ENCODE data around the gene RBM20. TPM values are rescaled to one million over a fixed set of nuclear protein-coding genes. Genes with fewer than 3 reads are reported as not detected.

The RBM20 gene
- total and polyA plus RNA-seq, 2 of the 4 experiments (the other 2 are of a cell fraction) = under 0.01 to 0.15 TPM

DNA sequence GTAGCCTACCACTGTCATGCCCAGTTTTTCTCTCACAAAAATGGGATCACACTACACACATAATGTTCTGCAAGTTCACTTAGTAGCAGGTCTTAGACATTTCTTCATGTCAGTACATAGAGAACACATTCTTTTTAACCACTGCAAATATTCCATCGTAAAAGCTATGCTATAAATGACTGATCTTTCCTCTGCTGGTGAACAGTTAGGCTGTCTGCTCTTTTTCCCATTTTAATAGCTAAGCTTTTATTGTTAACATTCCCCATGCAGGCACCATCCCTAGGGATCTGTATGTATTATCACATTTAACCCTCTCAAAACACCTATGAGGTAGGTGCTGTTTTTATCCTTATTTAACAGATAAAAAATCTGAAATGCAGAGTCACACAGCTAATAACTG is 181.4 kb downstream of the RBM20 start:
- Histone ChIP-seq H2AK9ac (replicated peaks; ENCODE audit: low read depth, low read length, poor library complexity) (no peak overlapping the region), H3K14ac (replicated peaks; ENCODE audit: low read depth, low read length) (no peak overlapping the region), H3K18ac (ENCODE audit: low read depth, low read length) (no peak overlapping the region), H3K9ac (ENCODE audit: low read depth, low read length) (no peak overlapping the region), H4K8ac (ENCODE audit: low read depth in 2 of 2, low read length in 2 of 2) (no peak overlapping the region), H3K4ac (ENCODE audit: low read depth, low read length) (no peak overlapping the region), H3K27ac (ENCODE audit: insufficient read depth, low read length) (no peak overlapping the region), H4K20me1 (ENCODE audit: insufficient read depth, low read length) (no peaks in the 10 kb centered on the region), H3K4me3 (ENCODE audit: insufficient read depth, low read depth, low read length) (no peak overlapping the region), H3K36me3 (ENCODE audit: control insufficient read depth, insufficient read depth, low read length) (no peaks in the 10 kb centered on the region), H4K91ac (ENCODE audit: insufficient read depth, low read depth, low read length) (no peak overlapping the region), H2BK20ac (ENCODE audit: low read depth, low read length) (no peak overlapping the region), H3K79me1 (ENCODE audit: low read depth in 1 of 2, low read length in 2 of 2) (no peaks in the 10 kb centered on the region), H2BK120ac (ENCODE audit: low read depth, low read length) (no peak overlapping the region), H3K4me2 (ENCODE audit: low read depth, low read length) (no peak overlapping the region), H4K5ac (ENCODE audit: low read depth, low read length) (no peak overlapping the region), H2AK5ac (ENCODE audit: low read depth, low read length) (no peak overlapping the region), H2BK5ac (ENCODE audit: low read depth, low read length, poor library complexity, severe bottlenecking) (no peak overlapping the region), H3K9me3 (ENCODE audit: control insufficient read depth, insufficient read depth, low read length) (no peaks in the 10 kb centered on the region), H3K4me1 (ENCODE audit: control insufficient read depth, insufficient read depth, low read length) (peaks cover 7% of the 10 kb centered on the region; the same call in 1 of the 2 replicates), H3K56ac (ENCODE audit: extremely low read depth, insufficient read depth, low read length) (no peak overlapping the region), H3K9me1 (ENCODE audit: insufficient read depth, low read length) (0 out of 2 replicates have a peak, but pooled peaks cover 2% of the 10 kb centered on the region), H2BK15ac (ENCODE audit: low read depth, low read length) (no peak overlapping the region), H3K27me3 (ENCODE audit: control insufficient read depth, insufficient read depth, low read length) (peaks cover 16% of the 10 kb centered on the region), H2AFZ (replicated peaks; ENCODE audit: low read length, poor library complexity) (no peak overlapping the region), H3K23ac (ENCODE audit: low read depth, low read length) (no peak overlapping the region)
- intact Hi-C loops (cut with micrococcal nuclease) (loop anchor here (5.0 kb wide), 1 partner anchor 37 kb away; no protein-coding TSS in a partner anchor), in situ Hi-C loops (cut with MboI; ENCODE audit: low sequenced_read_pairs) (no loop called here), dilution Hi-C loops (cut with HindIII; ENCODE audit: low sequenced_read_pairs, unreplicated experiment) (no loop called here)
- ChIA-PET CTCF (no interaction called here), POLR2A (ENCODE audit: unreplicated experiment) (no interaction called here)
- WGBS, 2 experiments (ENCODE audit: extremely low coverage in 2 of 2, insufficient read length in 1 of 2) = no CpG with 5 or more reads among the region's 1 CpG
- TF ChIP-seq POLR2A (IDR thresholded peaks at IDR 0.05; ENCODE audit: low read depth, low read length) = no peak
- TF ChIP-seq BHLHE40 (IDR thresholded peaks at IDR 0.05; ENCODE audit: low read depth, low read length) = no peak
- TF ChIP-seq, protein P1, sequence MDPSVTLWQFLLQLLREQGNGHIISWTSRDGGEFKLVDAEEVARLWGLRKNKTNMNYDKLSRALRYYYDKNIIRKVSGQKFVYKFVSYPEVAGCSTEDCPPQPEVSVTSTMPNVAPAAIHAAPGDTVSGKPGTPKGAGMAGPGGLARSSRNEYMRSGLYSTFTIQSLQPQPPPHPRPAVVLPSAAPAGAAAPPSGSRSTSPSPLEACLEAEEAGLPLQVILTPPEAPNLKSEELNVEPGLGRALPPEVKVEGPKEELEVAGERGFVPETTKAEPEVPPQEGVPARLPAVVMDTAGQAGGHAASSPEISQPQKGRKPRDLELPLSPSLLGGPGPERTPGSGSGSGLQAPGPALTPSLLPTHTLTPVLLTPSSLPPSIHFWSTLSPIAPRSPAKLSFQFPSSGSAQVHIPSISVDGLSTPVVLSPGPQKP (IDR thresholded peaks at IDR 0.05; ENCODE audit: borderline replicate concordance, low read depth, low read length) = no peak
- no peak for TF ChIP-seq NFE2L2 (IDR thresholded peaks at IDR 0.05; ENCODE audit: low read depth, low read length)
- no peak for TF ChIP-seq RCOR1 (IDR thresholded peaks at IDR 0.05; ENCODE audit: insufficient replicate concordance, low read length)
- no peak for TF ChIP-seq MAFK (IDR thresholded peaks at IDR 0.05; ENCODE audit: low read depth, low read length)
- TF ChIP-seq, protein P2, sequence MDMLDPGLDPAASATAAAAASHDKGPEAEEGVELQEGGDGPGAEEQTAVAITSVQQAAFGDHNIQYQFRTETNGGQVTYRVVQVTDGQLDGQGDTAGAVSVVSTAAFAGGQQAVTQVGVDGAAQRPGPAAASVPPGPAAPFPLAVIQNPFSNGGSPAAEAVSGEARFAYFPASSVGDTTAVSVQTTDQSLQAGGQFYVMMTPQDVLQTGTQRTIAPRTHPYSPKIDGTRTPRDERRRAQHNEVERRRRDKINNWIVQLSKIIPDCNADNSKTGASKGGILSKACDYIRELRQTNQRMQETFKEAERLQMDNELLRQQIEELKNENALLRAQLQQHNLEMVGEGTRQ (IDR thresholded peaks at IDR 0.05; ENCODE audit: low read depth, low read length) = no peak
- no peak for ATAC-seq (ENCODE audit: low read depth)
- BruUV-seq (replicated peaks) = no TSS peak
- no peak for DNase-seq
